ENCODE data around the gene NAA80.

The NAA80 gene

DNA sequence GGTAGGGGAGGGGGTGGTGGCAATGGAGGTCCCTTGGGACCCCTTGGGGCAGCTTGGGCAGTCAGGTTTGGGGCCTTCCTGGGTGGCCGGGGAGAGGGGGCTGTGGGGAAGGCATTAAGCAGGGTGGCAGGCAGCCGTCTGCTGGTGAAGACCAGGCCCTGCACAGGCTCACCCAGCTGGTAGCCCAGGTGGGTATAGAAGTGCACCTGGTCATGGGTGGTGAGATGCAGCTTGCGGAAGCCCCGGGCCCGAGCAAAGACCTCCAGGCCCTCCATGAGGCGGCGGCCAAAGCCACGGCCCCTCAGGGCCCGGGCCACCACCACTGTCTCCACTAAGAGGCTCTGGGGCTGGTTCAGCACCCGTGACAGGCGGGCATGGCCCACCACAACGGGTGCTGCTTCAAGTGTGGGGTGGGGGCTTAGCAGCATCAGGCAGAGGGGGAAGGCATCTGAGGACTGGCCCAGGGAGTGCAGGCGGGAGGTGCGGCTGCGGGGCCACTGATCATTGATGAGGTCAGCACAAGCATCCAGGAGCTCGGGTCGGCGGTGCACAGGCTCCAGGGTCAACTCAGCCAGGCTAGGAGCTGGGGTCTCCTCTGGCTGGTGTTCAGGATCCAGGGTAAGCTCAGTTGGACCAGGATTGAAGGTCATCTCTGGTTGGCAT is 2.4 kb downstream of the NAA80 start:
- Histone ChIP-seq H3K4me2 (ENCODE audit: low read depth, low read length, poor library complexity, severe bottlenecking) (peak overlapping the region; percentile 98), H3K4me3 (ENCODE audit: low read length, poor library complexity, severe bottlenecking) (no peak overlapping the region), H3K79me2 (ENCODE audit: insufficient read depth, low read length) (peaks cover 21% of the 10 kb centered on the region), H2AFZ (ENCODE audit: low read length) (no peak overlapping the region), H3K9me3 (ENCODE audit: insufficient read depth, low read depth, low read length) (no peaks in the 10 kb centered on the region), H3K9ac (ENCODE audit: low read depth, low read length, poor library complexity, severe bottlenecking) (peak overlapping the region; percentile 80), H3K27me3 (ENCODE audit: insufficient read depth, low read length, poor library complexity, severe bottlenecking) (no peaks in the 10 kb centered on the region), H3K36me3 (ENCODE audit: insufficient read depth, low read length) (no peaks in the 10 kb centered on the region), H3F3A (ENCODE audit: low read depth) (no peaks in the 10 kb centered on the region), H3K4me1 (ENCODE audit: insufficient read depth, low read length, poor library complexity, severe bottlenecking) (peaks cover 22% of the 10 kb centered on the region), H3K9me2 (replicated peaks; ENCODE audit: low read depth, low read length) (no peaks in the 10 kb centered on the region), H4K20me1 (ENCODE audit: insufficient read depth, low read length, poor library complexity, severe bottlenecking) (peaks cover 3% of the 10 kb centered on the region)
- no peak for TF ChIP-seq EZH2phosphoT487 (IDR thresholded peaks at IDR 0.05; ENCODE audit: borderline replicate concordance)
- TF ChIP-seq, protein P1, sequence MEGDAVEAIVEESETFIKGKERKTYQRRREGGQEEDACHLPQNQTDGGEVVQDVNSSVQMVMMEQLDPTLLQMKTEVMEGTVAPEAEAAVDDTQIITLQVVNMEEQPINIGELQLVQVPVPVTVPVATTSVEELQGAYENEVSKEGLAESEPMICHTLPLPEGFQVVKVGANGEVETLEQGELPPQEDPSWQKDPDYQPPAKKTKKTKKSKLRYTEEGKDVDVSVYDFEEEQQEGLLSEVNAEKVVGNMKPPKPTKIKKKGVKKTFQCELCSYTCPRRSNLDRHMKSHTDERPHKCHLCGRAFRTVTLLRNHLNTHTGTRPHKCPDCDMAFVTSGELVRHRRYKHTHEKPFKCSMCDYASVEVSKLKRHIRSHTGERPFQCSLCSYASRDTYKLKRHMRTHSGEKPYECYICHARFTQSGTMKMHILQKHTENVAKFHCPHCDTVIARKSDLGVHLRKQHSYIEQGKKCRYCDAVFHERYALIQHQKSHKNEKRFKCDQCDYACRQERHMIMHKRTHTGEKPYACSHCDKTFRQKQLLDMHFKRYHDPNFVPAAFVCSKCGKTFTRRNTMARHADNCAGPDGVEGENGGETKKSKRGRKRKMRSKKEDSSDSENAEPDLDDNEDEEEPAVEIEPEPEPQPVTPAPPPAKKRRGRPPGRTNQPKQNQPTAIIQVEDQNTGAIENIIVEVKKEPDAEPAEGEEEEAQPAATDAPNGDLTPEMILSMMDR (conservative IDR thresholded peaks at IDR 0.05; ENCODE audit: low read length) = no peak

DNA sequence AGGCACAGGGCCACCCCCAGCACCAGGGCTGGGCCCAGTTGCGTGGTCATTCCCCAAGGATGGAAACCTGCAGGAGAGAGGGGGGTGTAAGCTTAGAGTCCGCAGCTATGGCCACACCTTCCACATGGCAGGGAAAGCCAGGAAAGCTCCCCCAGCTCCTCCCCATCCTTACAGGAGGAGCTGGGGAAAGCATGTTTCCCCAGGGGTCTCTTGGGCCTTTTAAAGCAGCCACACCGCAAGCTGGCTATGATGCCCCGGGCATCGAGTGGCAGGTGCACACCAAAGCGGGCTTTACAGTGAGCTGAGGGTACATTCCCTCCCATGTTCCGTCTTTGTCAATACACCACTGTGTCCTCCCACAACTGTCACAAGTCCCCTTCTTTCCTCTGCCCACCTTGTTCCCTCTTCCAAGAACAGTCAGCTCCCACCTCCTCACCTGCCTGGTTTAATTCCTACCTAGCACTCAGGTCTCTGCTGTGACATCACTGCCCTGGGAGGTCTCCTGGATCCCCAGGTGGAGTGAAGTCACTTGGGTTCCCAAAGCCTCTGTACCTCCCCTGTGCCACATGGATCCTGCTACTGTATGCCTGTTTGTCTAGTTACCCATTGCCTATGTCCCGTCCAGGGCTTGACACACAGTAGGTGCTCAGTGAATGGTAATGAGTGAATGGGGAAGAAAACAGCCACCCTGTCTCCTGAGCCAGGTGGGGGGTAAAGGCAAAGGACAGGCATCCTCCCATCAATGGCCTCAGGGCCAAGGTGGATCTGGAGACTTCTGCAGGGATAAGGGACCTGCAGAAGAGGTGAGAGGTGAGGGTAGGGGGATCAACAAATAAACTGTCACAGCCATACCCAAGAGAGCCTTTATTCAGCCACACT is 3.4 kb downstream of the NAA80 start:
- Histone ChIP-seq H3K9me3 (ENCODE audit: insufficient read depth, low read depth, low read length) (no peaks in the 10 kb centered on the region), H3K4me3 (ENCODE audit: low read length, poor library complexity, severe bottlenecking) (no peak overlapping the region), H3K4me2 (ENCODE audit: low read depth, low read length, poor library complexity, severe bottlenecking) (no peak overlapping the region), H3F3A (ENCODE audit: low read depth) (no peaks in the 10 kb centered on the region), H3K79me2 (ENCODE audit: insufficient read depth, low read length) (peaks cover 32% of the 10 kb centered on the region), H3K27me3 (ENCODE audit: insufficient read depth, low read length, poor library complexity, severe bottlenecking) (no peaks in the 10 kb centered on the region), H2AFZ (ENCODE audit: low read length) (no peak overlapping the region), H3K9ac (ENCODE audit: low read depth, low read length, poor library complexity, severe bottlenecking) (no peak overlapping the region), H3K36me3 (ENCODE audit: insufficient read depth, low read length) (no peaks in the 10 kb centered on the region), H3K4me1 (ENCODE audit: insufficient read depth, low read length, poor library complexity, severe bottlenecking) (peaks cover 31% of the 10 kb centered on the region), H3K9me2 (replicated peaks; ENCODE audit: low read depth, low read length) (no peaks in the 10 kb centered on the region), H4K20me1 (ENCODE audit: insufficient read depth, low read length, poor library complexity, severe bottlenecking) (peaks cover 3% of the 10 kb centered on the region)
- no peak for TF ChIP-seq EZH2phosphoT487 (IDR thresholded peaks at IDR 0.05; ENCODE audit: borderline replicate concordance)
- TF ChIP-seq, protein P1 (conservative IDR thresholded peaks at IDR 0.05; ENCODE audit: low read length) = no peak

DNA sequence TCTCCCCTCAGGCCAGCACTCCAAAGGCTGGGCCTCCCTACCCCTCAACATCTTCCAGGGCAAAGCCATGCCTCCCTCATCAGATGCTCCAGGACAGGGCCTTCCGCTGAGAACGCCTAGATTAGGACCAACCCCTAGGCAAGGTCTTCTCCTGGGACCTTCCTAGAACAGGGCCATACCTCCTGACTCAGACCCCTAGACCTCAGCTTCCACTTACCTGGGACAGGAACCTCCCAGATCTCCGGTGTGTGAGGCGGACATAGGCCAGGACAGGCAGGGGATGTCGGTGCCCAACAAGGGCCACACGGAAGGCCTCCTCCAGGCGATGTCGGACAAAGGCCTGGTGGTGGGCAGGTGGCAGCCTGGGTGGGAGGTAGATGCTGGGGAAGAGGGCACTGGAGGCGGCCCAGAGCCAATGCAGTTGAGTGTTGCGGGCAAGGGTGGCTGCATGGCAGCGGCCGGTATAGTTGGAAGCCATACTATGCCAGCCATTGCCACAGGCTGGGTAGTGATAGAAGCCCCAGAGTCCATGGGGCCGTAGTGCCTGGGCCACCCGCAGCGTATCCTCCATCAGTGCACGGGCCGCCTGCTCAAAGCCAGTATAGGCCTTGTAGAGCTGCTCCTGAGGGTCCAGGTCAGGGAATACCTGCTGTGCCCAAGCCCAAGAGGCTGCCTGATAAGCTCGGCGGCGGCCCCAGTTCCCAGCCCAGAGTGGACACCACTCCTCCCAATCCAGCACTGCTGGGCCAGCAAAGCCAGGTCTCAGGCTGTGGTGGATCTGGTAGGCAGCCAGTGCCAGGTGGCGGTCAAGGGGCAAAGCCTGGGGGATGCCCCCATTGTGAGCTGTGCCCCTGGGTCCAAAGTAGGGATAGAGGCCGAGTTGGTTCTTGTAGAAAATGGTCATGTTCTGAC is 4.5 kb downstream of the NAA80 start:
- H3K36me3 ChIP-seq (ENCODE audit: insufficient read depth, low read length) = no peaks in the 10 kb centered on the region
- H3K27me3 ChIP-seq (ENCODE audit: insufficient read depth, low read length, poor library complexity, severe bottlenecking) = no peaks in the 10 kb centered on the region
- no peaks in the 10 kb centered on the region for H3K9me2 ChIP-seq (replicated peaks; ENCODE audit: low read depth, low read length)
- peaks cover 42% of the 10 kb centered on the region for H3K79me2 ChIP-seq (ENCODE audit: insufficient read depth, low read length)
- no peaks in the 10 kb centered on the region for H3K9me3 ChIP-seq (ENCODE audit: insufficient read depth, low read depth, low read length)
- H4K20me1 ChIP-seq (ENCODE audit: insufficient read depth, low read length, poor library complexity, severe bottlenecking) = peaks cover 7% of the 10 kb centered on the region
- H3K4me3 ChIP-seq (ENCODE audit: low read length, poor library complexity, severe bottlenecking) = no peak overlapping the region
- no peak overlapping the region for H3K4me2 ChIP-seq (ENCODE audit: low read depth, low read length, poor library complexity, severe bottlenecking)
- peaks cover 27% of the 10 kb centered on the region for H3K4me1 ChIP-seq (ENCODE audit: insufficient read depth, low read length, poor library complexity, severe bottlenecking)
- no peaks in the 10 kb centered on the region for H3F3A ChIP-seq (ENCODE audit: low read depth)
- H2AFZ ChIP-seq (ENCODE audit: low read length) = no peak overlapping the region
- TF ChIP-seq EZH2phosphoT487 (IDR thresholded peaks at IDR 0.05; ENCODE audit: borderline replicate concordance) = no peak
- TF ChIP-seq, protein P1 (conservative IDR thresholded peaks at IDR 0.05; ENCODE audit: low read length) = no peak
- no peak overlapping the region for H3K9ac ChIP-seq (ENCODE audit: low read depth, low read length, poor library complexity, severe bottlenecking)

All from Loucy (cell line).